ENCODE data around the gene ARHGAP42. TPM values are rescaled to one million over a fixed set of nuclear protein-coding genes. Genes with fewer than 3 reads are reported as not detected.

The ARHGAP42 gene
- total and polyA plus RNA-seq, 12 donors = 2.5 to 25.0 (median 11.5) TPM

GRCh38 chr11:100957499-100957898 is 270.4 kb downstream of the ARHGAP42 start:
- Histone ChIP-seq H3K36me3 (replicated peaks in 1 of 2) (no peaks in the 10 kb centered on the region), H3K4me3 (no peak overlapping the region), H3K9me3 (replicated peaks in 1 of 3) (no peaks in the 10 kb centered on the region), H3K27me3 (no peaks in the 10 kb centered on the region), H3K27ac (no peak overlapping the region), H3K4me1 (replicated peaks in 1 of 2) (no peaks in the 10 kb centered on the region)
- intact Hi-C loops (cut with DNase I) = no loop called here
- no peak for DNase-seq
- 71 to 89% (median 74%) methylated on average over 4 of the region's 4 CpGs for WGBS, 4 donors
- TF ChIP-seq CTCF (IDR thresholded peaks at IDR 0.05) (no peak), POLR2A (IDR thresholded peaks at IDR 0.05) (no peak)

GRCh38 chr11:100961633-100962032 is 274.5 kb downstream of the ARHGAP42 start:
- WGBS, 4 donors = 77 to 90% (median 83%) methylated on average over 2 of the region's 2 CpGs
- intact Hi-C loops (cut with DNase I) = no loop called here
- no peaks in the 10 kb centered on the region for H3K36me3 ChIP-seq (replicated peaks in 1 of 2)
- H3K4me1 ChIP-seq (replicated peaks in 1 of 2) = peaks cover 0 to 10% of the 10 kb centered on the region in 2 donors
- H3K9me3 ChIP-seq (replicated peaks in 1 of 3) = no peaks in the 10 kb centered on the region
- DNase-seq = no peak
- no peak for TF ChIP-seq CTCF (IDR thresholded peaks at IDR 0.05)
- no peak for TF ChIP-seq POLR2A (IDR thresholded peaks at IDR 0.05)
- H3K4me3 ChIP-seq = no peak overlapping the region
- no peak overlapping the region for H3K27ac ChIP-seq
- no peaks in the 10 kb centered on the region for H3K27me3 ChIP-seq

- Histone ChIP-seq H3K4me3 (no peak overlapping the region), H3K27ac (no peak overlapping the region), H3K9me3 (replicated peaks in 1 of 3) (peaks cover 0 to 1% (median 0%) of the 10 kb centered on the region in 3 donors), H3K4me1 (replicated peaks in 1 of 2) (peaks cover 0 to 10% of the 10 kb centered on the region in 2 donors), H3K36me3 (replicated peaks in 1 of 2) (no peaks in the 10 kb centered on the region), H3K27me3 (no peaks in the 10 kb centered on the region)
- WGBS, 4 donors = 0 to 6% (median 4%) methylated on average over 1 of the region's 1 CpG
- no peak for TF ChIP-seq CTCF (IDR thresholded peaks at IDR 0.05)
- no peak for TF ChIP-seq POLR2A (IDR thresholded peaks at IDR 0.05)
- no peak for DNase-seq
- intact Hi-C loops (cut with DNase I) = no loop called here
These were observed 276.3 kb downstream of the ARHGAP42 start for GRCh38 chr11:100963375-100963774.

DNA sequence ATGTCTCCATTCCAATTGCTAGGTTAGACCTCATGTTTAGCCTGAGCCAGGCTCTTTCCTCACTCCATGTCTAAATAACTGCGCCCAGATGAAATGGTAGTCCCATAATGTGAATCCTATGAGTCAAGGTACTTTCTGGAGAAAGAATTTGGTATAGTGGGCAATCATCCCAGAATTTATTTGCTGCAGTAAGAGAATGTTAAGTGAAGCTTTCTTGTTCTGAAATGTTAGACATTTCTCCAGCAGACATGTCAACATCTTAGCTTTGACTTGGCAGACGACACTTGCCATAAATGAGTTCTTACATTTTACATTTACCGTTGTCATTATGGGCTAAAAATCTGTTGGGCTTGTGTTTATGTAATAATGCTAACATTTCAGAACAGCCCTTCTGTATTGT is 277.3 kb downstream of the ARHGAP42 start:
- DNase-seq = no peak
- Histone ChIP-seq H3K27me3 (no peaks in the 10 kb centered on the region), H3K4me3 (no peak overlapping the region), H3K36me3 (replicated peaks in 1 of 2) (no peaks in the 10 kb centered on the region), H3K4me1 (replicated peaks in 1 of 2) (peaks cover 0 to 10% of the 10 kb centered on the region in 2 donors), H3K27ac (no peak overlapping the region), H3K9me3 (replicated peaks in 1 of 3) (peaks cover 0 to 5% (median 0%) of the 10 kb centered on the region in 3 donors)
- 91 to 98% (median 95%) methylated on average over 3 of the region's 3 CpGs for WGBS, 4 donors
- TF ChIP-seq CTCF (IDR thresholded peaks at IDR 0.05) (no peak), POLR2A (IDR thresholded peaks at IDR 0.05) (no peak)
- intact Hi-C loops (cut with DNase I) = no loop called here

All from adrenal gland (tissue), 12 donors.